ENCODE results near the gene RNF112. TPM values are rescaled to one million over a fixed set of nuclear protein-coding genes. Genes with fewer than 3 reads are reported as not detected.

Gene RNF112
- total and polyA plus RNA-seq, 12 donors: 0.64 to 8.1 (median 1.1) TPM

GRCh38 chr17:19447085-19447583, 36.1 kb downstream of the RNF112 start:
- ATAC-seq (peak; percentile 55 to 86 (median 77)), DNase-seq (peak in 1 of 2 donors; percentile 82)
- H3K36me3 ChIP-seq: no peaks in the 10 kb centered on the region
- TF ChIP-seq CTCF (IDR thresholded peaks at IDR 0.05): peak; percentile 88 to 98 (median 95)
- 32 to 33% methylated on average over 3 of the region's 3 CpGs for WGBS, 2 donors
- no peak overlapping the region for H3K4me3 ChIP-seq
- peak overlapping the region in 3 of 10 donors; percentile 8 to 45 (median 17) for H3K27ac ChIP-seq
- H3K9me3 ChIP-seq: peaks cover 0 to 21% (median 8%) of the 10 kb centered on the region in 11 donors
- intact Hi-C loops (cut with DNase I): loop anchor here in 8 of 10 donors (1.0 to 5.0 kb wide), 6 partner anchors 70 to 130 kb away; partner anchors contain the start of genes B9D1 (in 5 of the 8) and MAPK7 (in 2 of the 8)
- H3K27me3 ChIP-seq: no peaks in the 10 kb centered on the region
- peaks cover 0 to 24% (median 3%) of the 10 kb centered on the region in 9 donors for H3K4me1 ChIP-seq

DNA sequence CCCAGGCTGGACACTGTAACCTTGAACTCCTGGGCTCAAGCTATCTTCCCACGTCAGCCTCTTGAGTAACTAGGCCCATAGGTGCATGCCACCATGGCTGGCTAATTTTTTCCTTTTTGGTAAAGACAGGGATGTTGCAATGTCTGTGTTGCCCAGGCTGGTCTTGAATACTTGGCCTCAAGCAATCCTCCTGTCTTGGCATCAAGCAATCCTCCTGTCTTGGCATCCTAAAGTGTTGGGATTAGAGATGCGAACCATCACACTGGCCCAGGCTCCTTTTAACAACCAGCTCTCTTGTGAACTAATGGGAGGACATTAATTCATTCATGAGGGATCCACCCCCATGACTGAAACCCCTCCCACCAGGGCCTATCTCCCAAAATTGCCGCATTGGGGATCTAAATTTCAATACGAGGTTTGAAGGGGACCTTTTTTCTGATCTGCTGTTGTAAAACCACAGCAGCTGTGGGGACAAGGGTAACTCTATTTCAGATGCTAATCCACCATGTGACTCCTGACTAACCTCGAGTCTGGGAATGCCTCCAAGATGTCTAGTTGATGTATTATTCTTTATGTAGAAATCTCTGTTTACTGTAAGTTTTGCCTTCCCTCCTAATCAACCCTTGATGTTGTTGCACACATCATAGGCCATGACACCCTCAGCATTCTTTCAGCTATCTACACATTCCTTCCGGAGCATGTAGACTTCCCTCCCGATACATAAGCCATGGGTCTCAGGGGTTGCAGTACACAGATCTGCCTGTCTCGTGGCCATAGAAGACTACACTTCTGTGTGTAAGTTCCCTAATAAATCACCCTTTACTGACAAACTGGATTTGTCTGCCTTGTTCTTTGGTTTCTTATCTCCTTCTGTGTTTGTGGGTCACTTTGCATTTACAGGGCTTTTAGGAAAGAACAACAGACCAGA, 37.6 kb downstream of the RNF112 start:
- ATAC-seq (peak in 3 of 8 donors; percentile 38 to 46 (median 41)), DNase-seq (no peak)
- WGBS, 2 donors: 53 to 56% methylated on average over 8 of the region's 8 CpGs
- Histone ChIP-seq H3K4me3 (no peak overlapping the region), H3K9me3 (peaks cover 0 to 12% (median 8%) of the 10 kb centered on the region in 11 donors), H3K4me1 (peaks cover 0 to 24% (median 3%) of the 10 kb centered on the region in 9 donors), H3K27ac (peak overlapping the region in 1 of 10 donors; percentile 72), H3K36me3 (no peaks in the 10 kb centered on the region), H3K27me3 (peaks cover 0 to 5% (median 0%) of the 10 kb centered on the region in 7 donors)
- TF ChIP-seq CTCF (IDR thresholded peaks at IDR 0.05): no peak
- intact Hi-C loops (cut with DNase I): loop anchor here in 5 of 10 donors (2.0 to 5.0 kb wide), 4 partner anchors 71 to 131 kb away; partner anchors contain the start of genes B9D1 (in 3 of the 5) and MAPK7 (in 2 of the 5)

DNA sequence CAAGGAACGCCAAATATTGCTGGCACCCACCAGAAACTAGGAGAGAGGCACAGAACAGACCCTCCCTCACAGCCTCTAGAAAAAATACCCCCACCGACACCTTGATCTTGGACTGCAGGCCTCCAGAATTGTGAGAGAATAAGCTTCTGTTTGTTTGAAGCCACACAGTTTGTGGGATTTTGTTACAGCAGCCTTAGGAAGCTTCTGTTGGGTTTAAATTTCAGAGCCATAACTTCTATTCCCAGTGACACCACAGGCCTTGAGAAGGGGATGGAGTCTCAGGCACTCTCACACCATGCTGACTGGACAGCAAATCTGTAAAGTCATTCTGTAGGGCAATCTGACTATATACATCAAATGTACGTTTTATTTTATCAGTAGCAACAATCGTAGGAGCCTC, 38.6 kb downstream of the RNF112 start:
- H3K4me3 ChIP-seq: no peak overlapping the region
- intact Hi-C loops (cut with DNase I): loop anchor here in 5 of 10 donors (2.0 to 5.0 kb wide), 4 partner anchors 72 to 132 kb away; partner anchors contain the start of genes B9D1 (in 3 of the 5) and MAPK7 (in 2 of the 5)
- TF ChIP-seq CTCF (IDR thresholded peaks at IDR 0.05): no peak
- H3K4me1 ChIP-seq: peaks cover 0 to 24% (median 3%) of the 10 kb centered on the region in 9 donors
- H3K27me3 ChIP-seq: peaks cover 0 to 7% (median 0%) of the 10 kb centered on the region in 7 donors
- H3K9me3 ChIP-seq: peaks cover 0 to 11% (median 8%) of the 10 kb centered on the region in 11 donors
- H3K27ac ChIP-seq: no peak overlapping the region
- no peak for ATAC-seq
- DNase-seq: no peak
- WGBS, 2 donors: 89 to 90% methylated on average over 4 of the region's 4 CpGs
- H3K36me3 ChIP-seq: no peaks in the 10 kb centered on the region

DNA sequence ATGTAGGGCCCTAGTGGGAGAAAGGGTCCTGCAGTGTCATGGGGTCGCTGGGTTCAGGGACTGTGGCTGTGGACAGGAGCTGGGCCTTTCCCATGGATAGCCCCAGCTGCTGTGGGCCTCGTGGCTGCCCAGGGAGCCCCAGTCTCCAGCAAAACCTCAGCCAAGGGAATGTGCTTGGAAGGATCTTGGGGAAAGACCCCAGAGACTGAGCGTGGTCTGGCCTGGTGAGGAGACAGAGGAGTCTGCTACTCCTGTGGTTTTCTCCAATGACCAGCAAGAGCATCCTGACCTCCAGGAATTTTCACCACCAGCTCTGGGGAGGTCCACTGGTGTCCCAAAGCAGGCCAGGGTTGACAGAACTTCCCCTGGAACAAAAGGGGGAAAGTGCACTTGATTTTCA, 42.3 kb downstream of the RNF112 start:
- H3K36me3 ChIP-seq: no peaks in the 10 kb centered on the region
- no peak for TF ChIP-seq CTCF (IDR thresholded peaks at IDR 0.05)
- H3K27ac ChIP-seq: no peak overlapping the region
- no peak overlapping the region for H3K4me3 ChIP-seq
- H3K9me3 ChIP-seq: no peaks in the 10 kb centered on the region
- peaks cover 0 to 9% (median 3%) of the 10 kb centered on the region in 9 donors for H3K4me1 ChIP-seq
- ATAC-seq: no peak
- no peak for DNase-seq
- intact Hi-C loops (cut with DNase I): no loop called here
- peaks cover 0 to 7% (median 0%) of the 10 kb centered on the region in 7 donors for H3K27me3 ChIP-seq
- 84 to 87% methylated on average over 3 of the region's 3 CpGs for WGBS, 2 donors

Measured in heart right ventricle (tissue), 16 donors.